K562 (cell line): ENCODE measurements around the gene UQCRC2. TPM values are rescaled to one million over a fixed set of nuclear protein-coding genes. Genes with fewer than 3 reads are reported as not detected.

Experiments used
- BCL6 ChIP-seq: fragments of 250-450 bp; sonication (Bioruptor Pico); IDR thresholded peaks from 2 replicates; pipeline ENCODE4 v1.4.0; 2020
- BMI1 ChIP-seq: fragments of 150-350 bp; IDR thresholded peaks from 2 replicates; pipeline ENCODE4 v1.6.1; 2014; ENCODE audit warnings: low read length
- BRCA1 ChIP-seq, 2 experiments: fragments of 450-650 bp in 1 of 2; sonication (generic) in 1 of 2; formaldehyde crosslinking in 1 of 2; IDR thresholded peaks; 2 replicates each; pipeline versions ENCODE4 v1.5.0 to v1.6.1; 2017 to 2020; ENCODE audit warnings: mild to moderate bottlenecking in 1 of 2, missing genetic modification reagents in 1 of 2
- ELF4 ChIP-seq: fragments of 450-650 bp; formaldehyde crosslinking; IDR thresholded peaks from 2 replicates; pipeline ENCODE4 v1.4.0; 2022; ENCODE audit warnings: missing genetic modification characterization
- FOXA1 ChIP-seq: fragments of 450-650 bp; IDR thresholded peaks from 2 replicates; pipeline ENCODE4 v1.6.1; 2016; ENCODE audit warnings: mild to moderate bottlenecking, borderline replicate concordance
- HOXB6 ChIP-seq: fragments of 250-450 bp; sonication (Bioruptor Pico); IDR thresholded peaks from 2 replicates; pipeline ENCODE4 v1.5.1; 2022; ENCODE audit warnings: mild to moderate bottlenecking, borderline replicate concordance
- NELFE ChIP-seq: IDR thresholded peaks from 2 replicates; pipeline ENCODE4 v1.6.1; 2011; ENCODE audit warnings: mild to moderate bottlenecking; ENCODE audit not compliant: insufficient read depth, insufficient read length
- POLR2A ChIP-seq: fragments of 450-650 bp; conservative IDR thresholded peaks from 2 replicates; pipeline ENCODE4 v1.6.1; 2016
- RFX5 ChIP-seq: IDR thresholded peaks from 2 replicates; pipeline ENCODE4 v1.6.1; 2011; ENCODE audit warnings: low read depth, mild to moderate bottlenecking, improper control_type of control experiment, low read length
- SIN3B ChIP-seq: fragments of 450-650 bp; IDR thresholded peaks from 2 replicates; pipeline ENCODE4 v1.6.1; 2017; ENCODE audit warnings: low read depth, mild to moderate bottlenecking, moderate library complexity
- SRSF7 ChIP-seq: fragments of 200-400 bp; formaldehyde crosslinking; optimal IDR thresholded peaks from 2 replicates; pipeline ENCODE3; 2017; ENCODE audit warnings: mild to moderate bottlenecking, low read depth, low read length
- SRSF9 ChIP-seq: fragments of 200-400 bp; formaldehyde crosslinking; IDR thresholded peaks from 2 replicates; pipeline ENCODE4 v1.6.1; 2017; ENCODE audit warnings: low read depth, low read length, borderline replicate concordance
- TBP ChIP-seq: optimal IDR thresholded peaks from 2 replicates; pipeline ENCODE3; 2011; ENCODE audit warnings: low read depth, low read length, improper control_type of control experiment
- TCF7 ChIP-seq: sonication (generic); IDR thresholded peaks from 2 replicates; pipeline ENCODE4 v1.6.1; 2016; ENCODE audit warnings: antibody characterized with exemption, borderline replicate concordance
- TOE1 ChIP-seq, 2 experiments: fragments of 450-650 bp in 1 of 2; sonication (generic) in 1 of 2; formaldehyde crosslinking in 1 of 2; IDR thresholded peaks; 2 replicates each; pipeline versions ENCODE4 v1.7.1 to v1.8.0; 2016 to 2022; ENCODE audit warnings: borderline replicate concordance in 2 of 2, mild to moderate bottlenecking in 2 of 2, antibody characterized with exemption in 1 of 2, inconsistent platforms in 1 of 2, low read depth in 1 of 2, missing genetic modification reagents in 1 of 2, moderate library complexity in 1 of 2
- XRCC5 ChIP-seq: fragments of 200-400 bp; formaldehyde crosslinking; IDR thresholded peaks from 2 replicates; pipeline ENCODE4 v1.6.1; 2017; ENCODE audit warnings: low read depth, mild to moderate bottlenecking, low read length
- ZNF12 ChIP-seq: sonication (generic); formaldehyde crosslinking; IDR thresholded peaks from 2 replicates; pipeline ENCODE4 v1.4.0; 2020; ENCODE audit warnings: mild to moderate bottlenecking, missing genetic modification reagents
- ZNF316 ChIP-seq: fragments of 450-650 bp; IDR thresholded peaks from 2 replicates; pipeline ENCODE4 v1.6.1; 2016
- ZNF436 ChIP-seq: fragments of 250-450, 450-650 bp; sonication (Bioruptor Pico); formaldehyde crosslinking; IDR thresholded peaks from 2 replicates; pipeline ENCODE4 v1.7.0; 2020; ENCODE audit warnings: mild to moderate bottlenecking
- ZSCAN29 ChIP-seq: fragments of 450-650 bp; IDR thresholded peaks from 2 replicates; pipeline ENCODE4 v1.6.1; 2017
- polyA plus RNA-seq, 8 experiments: library from polyadenylated mRNA; depleted of rRNA in 4 of 8; stranded (reverse) in 5 of 8; unstranded in 3 of 8; fragments of >200 nt; fragmentation: Nextera tagmentation in 2 of 8; fragmentation: Illumina TruSeq in 1 of 8; extraction: Ambion mirVana in 2 of 8; extraction: Trizol in 1 of 8; gene quantifications; 2 replicates each; pipeline versions ENCODE4 v1.2.1 to v1.2.3, GENCODE V29; 2011 to 2014; ENCODE audit warnings: inconsistent platforms in 1 of 8, missing spikeins in 1 of 8
- total RNA-seq, 7 experiments: library from RNA; depleted of rRNA in 6 of 7; stranded (reverse); fragments of >200 nt in 6 of 7; fragmentation: Illumina TruSeq in 2 of 7; extraction: Trizol in 2 of 7; gene quantifications; 2 replicates each; pipeline versions ENCODE4 v1.2.1 to v1.2.3, GENCODE V29; 2011 to 2021; ENCODE audit warnings: low replicate concordance in 1 of 7
- TF ChIP-seq, protein P1 (sequence below), 3 experiments: IDR thresholded peaks in 2 of 3; conservative IDR thresholded peaks in 1 of 3; 2 replicates each; pipeline ENCODE4 v1.5.1; 2011 to 2012; ENCODE audit warnings: low read length in 3 of 3, mild to moderate bottlenecking in 3 of 3, control low read depth in 2 of 3, improper control_type of control experiment in 1 of 3, inconsistent platforms in 1 of 3, low read depth in 1 of 3, mixed read lengths in 1 of 3, moderate library complexity in 1 of 3; ENCODE audit not compliant: insufficient read depth in 2 of 3
- TF ChIP-seq, protein P2 (sequence below): fragments of 150-350 bp; IDR thresholded peaks from 2 replicates; pipeline ENCODE4 v1.6.1; 2014; ENCODE audit warnings: low read depth, mild to moderate bottlenecking, low read length, borderline replicate concordance
- TF ChIP-seq, protein P3 (sequence below): fragments of 450-650 bp; formaldehyde crosslinking; conservative IDR thresholded peaks from 2 replicates; pipeline ENCODE4 v1.4.0; 2022; ENCODE audit warnings: mild to moderate bottlenecking, missing genetic modification characterization

UQCRC2 gene
- total and polyA plus RNA-seq, 9 of the 15 experiments (the other 6 are each of a cell fraction or from before 2014, with no cell fraction given) = 177 to 516 (median 319) TPM

DNA sequence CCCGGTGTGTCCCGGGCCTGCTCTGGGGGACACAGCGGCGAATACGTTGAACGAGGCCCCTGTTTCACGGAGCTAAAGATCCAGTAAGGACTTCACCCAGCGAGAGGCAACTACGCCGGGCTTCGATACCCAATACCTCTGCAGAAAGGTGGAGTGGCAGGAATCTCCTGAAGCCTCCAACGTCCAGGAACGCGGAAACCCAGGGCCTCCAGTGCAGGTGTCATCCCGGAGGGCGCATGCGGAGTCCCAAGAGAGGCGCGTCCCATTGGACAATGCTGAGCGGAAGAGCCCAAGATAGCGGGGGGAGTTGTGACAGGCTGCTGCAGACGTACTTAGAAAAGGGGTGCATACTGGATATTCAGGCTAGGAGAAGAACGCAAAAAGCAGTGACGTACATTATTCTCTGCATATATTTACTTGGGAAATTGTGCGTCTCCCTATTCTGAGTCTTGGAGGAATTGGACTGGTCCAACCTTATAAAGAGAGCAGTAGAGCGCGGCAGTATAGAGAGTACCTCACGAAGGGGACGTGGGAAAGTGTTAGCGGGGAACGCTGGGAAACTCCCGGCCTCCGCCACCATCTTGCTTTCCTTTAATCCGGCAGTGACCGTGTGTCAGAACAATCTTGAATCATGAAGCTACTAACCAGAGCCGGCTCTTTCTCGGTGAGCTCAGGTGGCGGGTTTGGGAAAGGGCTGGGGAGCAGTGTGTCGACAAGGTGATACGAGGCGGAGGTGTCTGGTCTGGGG, at the start of gene UQCRC2 (continued):
- TF ChIP-seq, protein P1, sequence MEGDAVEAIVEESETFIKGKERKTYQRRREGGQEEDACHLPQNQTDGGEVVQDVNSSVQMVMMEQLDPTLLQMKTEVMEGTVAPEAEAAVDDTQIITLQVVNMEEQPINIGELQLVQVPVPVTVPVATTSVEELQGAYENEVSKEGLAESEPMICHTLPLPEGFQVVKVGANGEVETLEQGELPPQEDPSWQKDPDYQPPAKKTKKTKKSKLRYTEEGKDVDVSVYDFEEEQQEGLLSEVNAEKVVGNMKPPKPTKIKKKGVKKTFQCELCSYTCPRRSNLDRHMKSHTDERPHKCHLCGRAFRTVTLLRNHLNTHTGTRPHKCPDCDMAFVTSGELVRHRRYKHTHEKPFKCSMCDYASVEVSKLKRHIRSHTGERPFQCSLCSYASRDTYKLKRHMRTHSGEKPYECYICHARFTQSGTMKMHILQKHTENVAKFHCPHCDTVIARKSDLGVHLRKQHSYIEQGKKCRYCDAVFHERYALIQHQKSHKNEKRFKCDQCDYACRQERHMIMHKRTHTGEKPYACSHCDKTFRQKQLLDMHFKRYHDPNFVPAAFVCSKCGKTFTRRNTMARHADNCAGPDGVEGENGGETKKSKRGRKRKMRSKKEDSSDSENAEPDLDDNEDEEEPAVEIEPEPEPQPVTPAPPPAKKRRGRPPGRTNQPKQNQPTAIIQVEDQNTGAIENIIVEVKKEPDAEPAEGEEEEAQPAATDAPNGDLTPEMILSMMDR (IDR thresholded peaks at IDR 0.05 in 2 of 3, conservative IDR thresholded peaks at IDR 0.05 in 1 of 3; ENCODE audit: insufficient read depth in 2 of 3, low read depth in 1 of 3, low read length in 3 of 3) = no peak
- TF ChIP-seq ZNF316 (no peak), ZNF12 (no peak), POLR2A (peak; percentile 94), RFX5 (no peak), ZSCAN29 (no peak), SRSF9 (no peak), NELFE (peak; percentile 82), TBP (peak; percentile 98), XRCC5 (0 out of 2 replicates have a peak, but pooled peaks have one; percentile 76), FOXA1 (no peak), BRCA1 (IDR thresholded peaks at IDR 0.05) (no peak), BRCA1 (CRISPR knock-in tag; IDR thresholded peaks at IDR 0.05) (no peak), HOXB6 (CRISPR knock-in tag) (no peak), TOE1 (IDR thresholded peaks at IDR 0.05; ENCODE audit: borderline replicate concordance) (peak; percentile 83), TOE1 (CRISPR knock-in tag; IDR thresholded peaks at IDR 0.05; ENCODE audit: borderline replicate concordance, low read depth) (no peak), SRSF7 (no peak), BMI1 (no peak), SIN3B (peak; percentile 81), ELF4 (CRISPR knock-in tag) (no peak), TCF7 (no peak), BCL6 (CRISPR knock-in tag) (no peak), ZNF436 (CRISPR knock-in tag) (no peak)
- TF ChIP-seq, protein P2, sequence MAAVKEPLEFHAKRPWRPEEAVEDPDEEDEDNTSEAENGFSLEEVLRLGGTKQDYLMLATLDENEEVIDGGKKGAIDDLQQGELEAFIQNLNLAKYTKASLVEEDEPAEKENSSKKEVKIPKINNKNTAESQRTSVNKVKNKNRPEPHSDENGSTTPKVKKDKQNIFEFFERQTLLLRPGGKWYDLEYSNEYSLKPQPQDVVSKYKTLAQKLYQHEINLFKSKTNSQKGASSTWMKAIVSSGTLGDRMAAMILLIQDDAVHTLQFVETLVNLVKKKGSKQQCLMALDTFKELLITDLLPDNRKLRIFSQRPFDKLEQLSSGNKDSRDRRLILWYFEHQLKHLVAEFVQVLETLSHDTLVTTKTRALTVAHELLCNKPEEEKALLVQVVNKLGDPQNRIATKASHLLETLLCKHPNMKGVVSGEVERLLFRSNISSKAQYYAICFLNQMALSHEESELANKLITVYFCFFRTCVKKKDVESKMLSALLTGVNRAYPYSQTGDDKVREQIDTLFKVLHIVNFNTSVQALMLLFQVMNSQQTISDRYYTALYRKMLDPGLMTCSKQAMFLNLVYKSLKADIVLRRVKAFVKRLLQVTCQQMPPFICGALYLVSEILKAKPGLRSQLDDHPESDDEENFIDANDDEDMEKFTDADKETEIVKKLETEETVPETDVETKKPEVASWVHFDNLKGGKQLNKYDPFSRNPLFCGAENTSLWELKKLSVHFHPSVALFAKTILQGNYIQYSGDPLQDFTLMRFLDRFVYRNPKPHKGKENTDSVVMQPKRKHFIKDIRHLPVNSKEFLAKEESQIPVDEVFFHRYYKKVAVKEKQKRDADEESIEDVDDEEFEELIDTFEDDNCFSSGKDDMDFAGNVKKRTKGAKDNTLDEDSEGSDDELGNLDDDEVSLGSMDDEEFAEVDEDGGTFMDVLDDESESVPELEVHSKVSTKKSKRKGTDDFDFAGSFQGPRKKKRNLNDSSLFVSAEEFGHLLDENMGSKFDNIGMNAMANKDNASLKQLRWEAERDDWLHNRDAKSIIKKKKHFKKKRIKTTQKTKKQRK = no peak
- TF ChIP-seq, protein P3, sequence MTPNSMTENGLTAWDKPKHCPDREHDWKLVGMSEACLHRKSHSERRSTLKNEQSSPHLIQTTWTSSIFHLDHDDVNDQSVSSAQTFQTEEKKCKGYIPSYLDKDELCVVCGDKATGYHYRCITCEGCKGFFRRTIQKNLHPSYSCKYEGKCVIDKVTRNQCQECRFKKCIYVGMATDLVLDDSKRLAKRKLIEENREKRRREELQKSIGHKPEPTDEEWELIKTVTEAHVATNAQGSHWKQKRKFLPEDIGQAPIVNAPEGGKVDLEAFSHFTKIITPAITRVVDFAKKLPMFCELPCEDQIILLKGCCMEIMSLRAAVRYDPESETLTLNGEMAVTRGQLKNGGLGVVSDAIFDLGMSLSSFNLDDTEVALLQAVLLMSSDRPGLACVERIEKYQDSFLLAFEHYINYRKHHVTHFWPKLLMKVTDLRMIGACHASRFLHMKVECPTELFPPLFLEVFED (CRISPR knock-in tag) = 0 out of 2 replicates have a peak, but pooled peaks have one; percentile 14
